Right lobe of liver (tissue), 4 donors: ENCODE measurements around the gene RABGAP1.
A peak's percentile ranks its signal among the peaks of the same experiment; 100 is the strongest.

ENCODE experiments used
- POLR2A ChIP-seq: fragments of 450-650 bp; IDR thresholded peaks from one replicate; pipeline ENCODE4 v1.6.1; 2017; ENCODE audit warnings: antibody characterized with exemption, mild to moderate bottlenecking
- TF ChIP-seq, protein P1 (sequence below), 4 donors: fragments of 200-600 bp in 3 of 4; fragments of 450-650 bp in 1 of 4; IDR thresholded peaks; one replicate each; pipeline versions ENCODE4 v1.5.1 to v1.8.0; 2016 to 2022; ENCODE audit warnings: antibody characterized with exemption in 4 of 4, mild to moderate bottlenecking in 2 of 4
- donor health status: DM: no; HTN: no; CAD: no.
- donor health status: DM: no; HTN: no; CAD: no.
- donor health status: DM: no; HTN: yes; CAD: no.

GRCh38 chr9:122991370-122991830 lies 50.6 kb downstream of the RABGAP1 start:
- TF ChIP-seq, protein P1, sequence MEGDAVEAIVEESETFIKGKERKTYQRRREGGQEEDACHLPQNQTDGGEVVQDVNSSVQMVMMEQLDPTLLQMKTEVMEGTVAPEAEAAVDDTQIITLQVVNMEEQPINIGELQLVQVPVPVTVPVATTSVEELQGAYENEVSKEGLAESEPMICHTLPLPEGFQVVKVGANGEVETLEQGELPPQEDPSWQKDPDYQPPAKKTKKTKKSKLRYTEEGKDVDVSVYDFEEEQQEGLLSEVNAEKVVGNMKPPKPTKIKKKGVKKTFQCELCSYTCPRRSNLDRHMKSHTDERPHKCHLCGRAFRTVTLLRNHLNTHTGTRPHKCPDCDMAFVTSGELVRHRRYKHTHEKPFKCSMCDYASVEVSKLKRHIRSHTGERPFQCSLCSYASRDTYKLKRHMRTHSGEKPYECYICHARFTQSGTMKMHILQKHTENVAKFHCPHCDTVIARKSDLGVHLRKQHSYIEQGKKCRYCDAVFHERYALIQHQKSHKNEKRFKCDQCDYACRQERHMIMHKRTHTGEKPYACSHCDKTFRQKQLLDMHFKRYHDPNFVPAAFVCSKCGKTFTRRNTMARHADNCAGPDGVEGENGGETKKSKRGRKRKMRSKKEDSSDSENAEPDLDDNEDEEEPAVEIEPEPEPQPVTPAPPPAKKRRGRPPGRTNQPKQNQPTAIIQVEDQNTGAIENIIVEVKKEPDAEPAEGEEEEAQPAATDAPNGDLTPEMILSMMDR (IDR thresholded peaks at IDR 0.05), result peak; percentile 65 to 82 (median 74)
- TF ChIP-seq POLR2A, result no peak
